ENCODE results near the gene MICAL2. TPM values are rescaled to one million over a fixed set of nuclear protein-coding genes. Genes with fewer than 3 reads are reported as not detected.

The MICAL2 gene
- total and polyA plus RNA-seq, 2 of the 8 experiments (the other 6 are each of a cell fraction or from before 2014, with no cell fraction given): 1.3 to 4.1 TPM

DNA sequence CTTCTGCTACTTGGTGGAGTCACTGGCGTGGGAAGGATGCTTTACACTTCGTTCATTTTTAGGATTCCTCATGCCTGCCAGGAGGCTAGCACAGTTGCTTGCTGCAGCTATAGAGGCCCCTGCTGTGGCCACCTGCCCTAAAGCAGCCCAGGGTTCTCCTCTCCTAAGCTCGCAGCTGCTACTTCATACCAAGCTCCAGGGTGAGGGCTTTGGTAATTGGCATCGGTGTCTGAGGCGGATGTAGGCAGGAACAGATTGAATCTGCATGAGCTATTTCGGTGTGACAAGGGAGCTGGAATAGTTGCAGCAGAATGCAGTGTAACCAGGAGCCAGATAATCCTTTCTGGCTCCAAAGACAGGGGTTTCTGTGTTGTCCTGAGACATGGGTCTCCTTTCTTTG lies 133.1 kb downstream of the MICAL2 start:
- no peak for DNase-seq (ENCODE audit: low read depth in 1 of 2, low spot score in 2 of 2)
- Histone ChIP-seq H3K14ac (ENCODE audit: insufficient read length) (no peak overlapping the region), H2BK120ac (replicated peaks; ENCODE audit: low read depth, low read length) (no peak overlapping the region), H3K79me2 (ENCODE audit: control insufficient read depth in 1 of 2, insufficient read depth in 2 of 2, low read length in 2 of 2) (no peaks in the 10 kb centered on the region), H3K9me3 (ENCODE audit: insufficient read depth in 2 of 2, low read depth in 1 of 2, low read length in 1 of 2) (no peaks in the 10 kb centered on the region), H3K36me3 (ENCODE audit: control insufficient read depth in 2 of 4, insufficient read depth in 4 of 4, low read length in 3 of 4) (no peaks in the 10 kb centered on the region), H3K23ac (ENCODE audit: insufficient read length) (no peak overlapping the region), H2BK5ac (ENCODE audit: low read depth, low read length) (0 out of 2 replicates have a peak overlapping the region, but pooled peaks have one; percentile 10), H2BK12ac (ENCODE audit: low read depth, low read length) (no peak overlapping the region), H3K4me1 (replicated peaks in 1 of 4; ENCODE audit: control insufficient read depth in 3 of 4, insufficient read depth in 4 of 4, low read length in 3 of 4) (peaks cover 2 to 19% (median 8%) of the 10 kb centered on the region in 4 experiments; a peak in 6 of 7 replicates), H2BK20ac (ENCODE audit: low read length) (no peak overlapping the region), H3K27ac (ENCODE audit: low read depth, low read length) (no peak overlapping the region), H3K4me3 (ENCODE audit: extremely low read depth in 1 of 4, insufficient read depth in 2 of 4, low read depth in 3 of 4, low read length in 4 of 4) (no peak overlapping the region), H3K4me2 (ENCODE audit: insufficient read depth in 1 of 2, low read depth in 2 of 2, low read length in 2 of 2) (no peak overlapping the region), H4K20me1 (replicated peaks in 1 of 2; ENCODE audit: control insufficient read depth in 1 of 2, insufficient read depth in 2 of 2, low read length in 2 of 2) (no peaks in the 10 kb centered on the region), H3K23me2 (ENCODE audit: low read depth, low read length) (no peaks in the 10 kb centered on the region), H3K79me1 (ENCODE audit: low read depth, low read length) (no peaks in the 10 kb centered on the region), H4K91ac (replicated peaks; ENCODE audit: insufficient read length, low read length) (no peak overlapping the region), H2AFZ (ENCODE audit: low read length) (no peak overlapping the region), H4K5ac (ENCODE audit: insufficient read length, low read depth, low read length) (no peak overlapping the region), H3K56ac (replicated peaks; ENCODE audit: insufficient read length, low read depth, low read length) (no peak overlapping the region), H2AK5ac (ENCODE audit: low read depth, low read length) (no peak overlapping the region), H3K9ac (replicated peaks in 1 of 4; ENCODE audit: extremely low read depth in 1 of 4, low read depth in 3 of 4, low read length in 3 of 4) (no peak overlapping the region), H2BK15ac (ENCODE audit: low read length) (peak overlapping the region; percentile 8; the same call in 1 of the 2 replicates), H3K27me3 (replicated peaks in 1 of 4; ENCODE audit: control insufficient read depth in 3 of 4, extremely low read depth in 1 of 4, insufficient read depth in 3 of 4, low read length in 3 of 4) (no peaks in the 10 kb centered on the region), H3K4ac (replicated peaks; ENCODE audit: insufficient read length, low read depth, low read length) (no peak overlapping the region), H3K18ac (ENCODE audit: extremely low read depth, low read length) (peak overlapping the region; percentile 5; the same call in 1 of the 2 replicates), H4K8ac (ENCODE audit: extremely low read depth, insufficient read depth, low read length) (no peak overlapping the region)
- FAIRE-seq: no peak
- TF ChIP-seq YY1 (IDR thresholded peaks at IDR 0.05; ENCODE audit: low read depth, low read length) (no peak), SIN3A (conservative IDR thresholded peaks at IDR 0.05 in 1 of 2, IDR thresholded peaks at IDR 0.05 in 1 of 2; ENCODE audit: low read depth in 1 of 2, low read length in 2 of 2) (no peak), BCL11A (IDR thresholded peaks at IDR 0.05; ENCODE audit: low read depth in 2 of 2, low read length in 2 of 2) (no peak), POU5F1 (IDR thresholded peaks at IDR 0.05; ENCODE audit: low read depth, low read length) (no peak), TEAD4 (IDR thresholded peaks at IDR 0.05; ENCODE audit: low read depth, low read length) (no peak)
- ChIA-PET POLR2A (ENCODE audit: partially characterized antibody) (interaction anchor here (1.5 kb wide), 1 partner anchor 9 kb away, joined by 6 read pairs; no protein-coding TSS in a partner anchor), CTCF (ENCODE audit: partially characterized antibody) (interaction anchor here (1.2 to 1.3 kb wide), 2 partner anchors 9 to 10 kb away, joined by 3 read pairs; no protein-coding TSS in a partner anchor)
- WGBS, 2 experiments (ENCODE audit: extremely low coverage in 1 of 2, insufficient coverage in 1 of 2, insufficient read length in 1 of 2, insufficient replicate concordance in 2 of 2, low coverage in 1 of 2, low lambda C conversion rate in 2 of 2, missing lambda C conversion rate in 1 of 2): 87% methylated on average over 6 of the region's 6 CpGs; no CpG with 5 or more reads in 1 of the 2 experiments

All from H1 (cell line).